ENCODE data around the gene CACNA1D. TPM values are rescaled to one million over a fixed set of nuclear protein-coding genes. Genes with fewer than 3 reads are reported as not detected.
"Not testable (repeated sequence)": the region's sequence is repeated elsewhere in the genome, so short reads cannot be mapped to it uniquely, and the experiment has no call there.

Gene CACNA1D
- total RNA-seq, 1 donor from 2014 or later = 0.95 TPM

GRCh38 chr3:53659996-53660395, 165.6 kb downstream of the CACNA1D start:
- peaks cover 27% of the 10 kb centered on the region for H3K9me3 Mint-ChIP-seq (ENCODE audit: low read depth)
- H3K27ac Mint-ChIP-seq (ENCODE audit: unreplicated experiment) = no peak overlapping the region
- peaks cover 7% of the 10 kb centered on the region for H3K27me3 Mint-ChIP-seq (ENCODE audit: low read depth)
- no peak for DNase-seq (ENCODE audit: low spot score)
- H3K36me3 Mint-ChIP-seq (ENCODE audit: low read depth) = no peaks in the 10 kb centered on the region
- no peak overlapping the region for H3K4me3 Mint-ChIP-seq (ENCODE audit: unreplicated experiment)
- TF ChIP-seq, protein P1, sequence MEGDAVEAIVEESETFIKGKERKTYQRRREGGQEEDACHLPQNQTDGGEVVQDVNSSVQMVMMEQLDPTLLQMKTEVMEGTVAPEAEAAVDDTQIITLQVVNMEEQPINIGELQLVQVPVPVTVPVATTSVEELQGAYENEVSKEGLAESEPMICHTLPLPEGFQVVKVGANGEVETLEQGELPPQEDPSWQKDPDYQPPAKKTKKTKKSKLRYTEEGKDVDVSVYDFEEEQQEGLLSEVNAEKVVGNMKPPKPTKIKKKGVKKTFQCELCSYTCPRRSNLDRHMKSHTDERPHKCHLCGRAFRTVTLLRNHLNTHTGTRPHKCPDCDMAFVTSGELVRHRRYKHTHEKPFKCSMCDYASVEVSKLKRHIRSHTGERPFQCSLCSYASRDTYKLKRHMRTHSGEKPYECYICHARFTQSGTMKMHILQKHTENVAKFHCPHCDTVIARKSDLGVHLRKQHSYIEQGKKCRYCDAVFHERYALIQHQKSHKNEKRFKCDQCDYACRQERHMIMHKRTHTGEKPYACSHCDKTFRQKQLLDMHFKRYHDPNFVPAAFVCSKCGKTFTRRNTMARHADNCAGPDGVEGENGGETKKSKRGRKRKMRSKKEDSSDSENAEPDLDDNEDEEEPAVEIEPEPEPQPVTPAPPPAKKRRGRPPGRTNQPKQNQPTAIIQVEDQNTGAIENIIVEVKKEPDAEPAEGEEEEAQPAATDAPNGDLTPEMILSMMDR (IDR thresholded peaks at IDR 0.05) = no peak
- no peaks in the 10 kb centered on the region for H3K4me1 Mint-ChIP-seq (ENCODE audit: low read depth)

DNA sequence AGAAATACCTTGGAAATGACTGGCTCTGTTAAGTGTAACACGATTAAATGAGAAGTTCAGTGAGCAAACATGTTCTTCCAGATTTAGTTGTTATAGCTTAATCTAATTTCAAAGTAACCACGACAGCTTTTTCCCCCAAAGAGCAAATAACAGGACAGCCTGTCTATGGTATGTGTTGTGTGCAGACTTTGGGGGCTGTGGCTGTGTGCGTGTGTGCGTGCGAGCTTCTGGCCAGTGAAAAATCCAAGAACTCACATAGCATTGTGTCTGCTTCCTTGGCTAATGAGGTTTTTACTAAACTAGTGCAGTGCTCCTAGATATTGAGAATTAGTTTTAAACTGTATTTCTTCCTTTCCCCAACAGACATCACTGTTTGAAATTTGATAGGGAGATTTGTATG, 167.1 kb downstream of the CACNA1D start:
- TF ChIP-seq, protein P1 (IDR thresholded peaks at IDR 0.05) = no peak
- peaks cover 9% of the 10 kb centered on the region for H3K27me3 Mint-ChIP-seq (ENCODE audit: low read depth)
- DNase-seq (ENCODE audit: low spot score) = no peak
- no peaks in the 10 kb centered on the region for H3K4me1 Mint-ChIP-seq (ENCODE audit: low read depth)
- no peaks in the 10 kb centered on the region for H3K36me3 Mint-ChIP-seq (ENCODE audit: low read depth)
- H3K4me3 Mint-ChIP-seq (ENCODE audit: unreplicated experiment) = no peak overlapping the region
- H3K27ac Mint-ChIP-seq (ENCODE audit: unreplicated experiment) = no peak overlapping the region
- H3K9me3 Mint-ChIP-seq (ENCODE audit: low read depth) = peaks cover 24% of the 10 kb centered on the region

- H3K27ac Mint-ChIP-seq (ENCODE audit: unreplicated experiment); H3K4me1 Mint-ChIP-seq (ENCODE audit: low read depth); H3K36me3 Mint-ChIP-seq (ENCODE audit: low read depth); H3K4me3 Mint-ChIP-seq (ENCODE audit: unreplicated experiment); DNase-seq (ENCODE audit: low spot score); H3K27me3 Mint-ChIP-seq (ENCODE audit: low read depth): not testable (repeated sequence)
- H3K9me3 Mint-ChIP-seq (ENCODE audit: low read depth) = peaks cover 24% of the 10 kb centered on the region
Observed at GRCh38 chr3:53664812-53665211, 170.4 kb downstream of the CACNA1D start.

DNA sequence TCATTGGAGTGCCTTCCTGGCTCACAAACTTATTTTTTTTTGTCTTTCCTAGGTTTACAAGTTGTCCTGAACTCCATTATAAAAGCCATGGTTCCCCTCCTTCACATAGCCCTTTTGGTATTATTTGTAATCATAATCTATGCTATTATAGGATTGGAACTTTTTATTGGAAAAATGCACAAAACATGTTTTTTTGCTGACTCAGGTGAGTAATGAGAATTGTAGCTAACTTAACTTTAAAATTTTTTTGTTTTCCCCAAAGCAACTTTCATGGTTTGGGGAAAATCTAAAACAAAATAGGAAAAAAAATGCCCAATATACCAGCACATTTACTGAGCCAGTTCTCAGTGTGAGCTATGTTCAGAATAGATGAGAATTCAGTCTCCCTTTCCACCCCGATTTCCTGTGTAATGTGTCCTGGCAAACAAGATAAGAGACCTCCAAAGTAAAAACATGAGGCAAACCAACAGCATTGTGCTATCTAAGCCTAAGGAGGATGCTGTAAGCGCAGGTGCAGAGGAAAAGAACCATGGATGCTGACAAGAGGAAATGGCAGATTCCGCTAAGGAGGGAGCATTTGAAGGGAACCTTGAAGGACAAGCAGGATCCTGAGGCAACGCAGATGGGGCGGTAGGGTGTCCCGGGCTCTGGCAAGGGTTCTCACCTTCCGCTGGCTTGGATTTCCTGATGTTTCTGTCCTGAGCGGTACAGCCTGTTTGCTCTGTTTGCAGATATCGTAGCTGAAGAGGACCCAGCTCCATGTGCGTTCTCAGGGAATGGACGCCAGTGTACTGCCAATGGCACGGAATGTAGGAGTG, 171.4 kb downstream of the CACNA1D start:
- Mint-ChIP-seq H3K36me3 (ENCODE audit: low read depth) (no peaks in the 10 kb centered on the region), H3K27ac (ENCODE audit: unreplicated experiment) (no peak overlapping the region), H3K4me3 (ENCODE audit: unreplicated experiment) (no peak overlapping the region), H3K27me3 (ENCODE audit: low read depth) (peaks cover 10% of the 10 kb centered on the region), H3K9me3 (ENCODE audit: low read depth) (peaks cover 19% of the 10 kb centered on the region), H3K4me1 (ENCODE audit: low read depth) (no peaks in the 10 kb centered on the region)
- no peak for DNase-seq (ENCODE audit: low spot score)
- TF ChIP-seq, protein P1 (IDR thresholded peaks at IDR 0.05) = no peak

DNA sequence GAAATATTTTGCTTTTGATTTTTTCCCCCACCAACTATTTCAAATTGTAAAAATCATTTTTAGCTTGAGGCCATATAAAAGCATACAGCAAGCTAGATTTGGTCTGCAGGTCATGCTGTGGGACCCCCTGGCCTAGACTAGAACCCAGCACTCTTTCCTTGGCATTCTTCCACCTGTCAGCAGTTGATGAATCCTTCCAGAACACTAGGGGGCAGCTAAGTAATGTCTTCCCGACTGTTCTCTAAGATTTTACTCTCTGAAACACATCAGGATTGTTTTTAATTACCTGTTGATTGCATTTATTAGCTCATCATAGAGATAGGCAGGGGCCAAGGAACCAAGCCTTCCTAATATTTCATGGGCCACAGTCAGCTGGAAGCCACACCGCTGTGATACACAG, 174.5 kb downstream of the CACNA1D start:
- Mint-ChIP-seq H3K36me3 (ENCODE audit: low read depth) (no peaks in the 10 kb centered on the region), H3K4me1 (ENCODE audit: low read depth) (no peaks in the 10 kb centered on the region), H3K9me3 (ENCODE audit: low read depth) (no peaks in the 10 kb centered on the region), H3K27me3 (ENCODE audit: low read depth) (peaks cover 25% of the 10 kb centered on the region), H3K27ac (ENCODE audit: unreplicated experiment) (no peak overlapping the region), H3K4me3 (ENCODE audit: unreplicated experiment) (no peak overlapping the region)
- no peak for DNase-seq (ENCODE audit: low spot score)
- TF ChIP-seq, protein P1 (IDR thresholded peaks at IDR 0.05) = peak; percentile 71

GRCh38 chr3:53670721-53671120, 176.3 kb downstream of the CACNA1D start:
- TF ChIP-seq, protein P1 (IDR thresholded peaks at IDR 0.05) = no peak
- Mint-ChIP-seq H3K9me3 (ENCODE audit: low read depth) (no peaks in the 10 kb centered on the region), H3K4me1 (ENCODE audit: low read depth) (no peaks in the 10 kb centered on the region), H3K27ac (ENCODE audit: unreplicated experiment) (no peak overlapping the region), H3K36me3 (ENCODE audit: low read depth) (no peaks in the 10 kb centered on the region), H3K27me3 (ENCODE audit: low read depth) (peaks cover 31% of the 10 kb centered on the region), H3K4me3 (ENCODE audit: unreplicated experiment) (no peak overlapping the region)
- DNase-seq (ENCODE audit: low spot score) = no peak
